Central memory CD4-positive, alpha-beta T cell (primary cell): ENCODE data around the gene STX8.
"Not testable (repeated sequence)": the region's sequence is repeated elsewhere in the genome, so short reads cannot be mapped to it uniquely, and the experiment has no call there.

ENCODE experiments used
- DNase-seq: peaks from one replicate; pipeline ENCODE4 v3.0.0; 2022

The STX8 gene

DNA sequence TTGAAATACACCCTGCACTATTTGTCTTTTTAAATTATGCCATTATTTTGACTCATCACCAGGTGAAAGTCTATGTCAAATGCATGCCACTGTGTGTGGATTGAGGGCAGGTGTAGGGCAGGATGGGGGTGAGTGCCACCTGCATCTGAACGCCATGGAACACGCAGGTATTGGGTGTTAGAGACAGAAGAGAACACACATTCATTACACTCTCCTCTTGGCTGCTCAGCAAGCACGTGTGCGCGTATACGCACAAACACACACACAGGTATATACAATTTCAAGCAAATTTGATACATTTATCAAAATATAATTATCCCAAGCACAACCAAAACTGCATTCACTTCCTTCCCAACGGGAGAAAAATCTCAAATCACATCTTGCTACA is 285.4 kb downstream of the STX8 start:
- no peak for DNase-seq

DNA sequence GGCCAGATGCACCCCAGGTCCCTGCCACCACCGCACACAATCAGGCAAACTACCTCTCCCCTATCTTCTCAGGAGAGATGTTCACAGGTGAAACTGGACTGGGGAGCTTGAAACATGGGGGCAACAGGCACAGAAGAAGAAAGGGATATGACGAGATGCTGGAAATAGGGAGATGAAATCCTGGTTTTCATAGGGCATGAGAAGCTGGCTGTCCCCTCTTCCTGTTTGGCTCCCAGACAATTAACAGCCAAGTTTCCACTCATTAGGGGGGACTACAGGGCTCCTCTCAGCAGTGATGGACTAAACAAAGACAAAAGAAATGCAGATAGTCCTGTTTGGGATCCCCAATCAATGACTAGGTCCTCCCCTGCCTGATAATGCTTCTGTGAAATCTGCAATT is 288.3 kb downstream of the STX8 start:
- DNase-seq = no peak

DNA sequence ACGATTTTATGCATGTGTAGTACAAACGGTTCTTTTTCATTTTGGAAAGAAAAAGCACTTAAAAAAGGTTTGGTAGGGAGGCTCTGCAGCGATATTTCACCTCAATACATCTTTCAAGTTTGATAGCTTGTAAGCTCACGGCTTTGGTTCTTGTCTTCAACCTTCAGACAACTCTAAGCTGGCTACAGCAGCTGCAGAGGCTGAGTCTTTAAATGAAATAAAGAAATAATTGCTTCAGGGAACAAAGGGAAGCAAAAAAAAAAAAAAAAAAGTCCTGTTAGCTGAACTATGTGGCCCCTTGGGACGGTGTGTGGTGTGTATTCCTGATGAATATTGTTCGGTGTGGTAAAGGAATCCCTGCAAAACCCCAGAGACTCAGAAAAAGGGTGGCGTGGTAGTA is 289.2 kb downstream of the STX8 start:
- DNase-seq = no peak

DNA sequence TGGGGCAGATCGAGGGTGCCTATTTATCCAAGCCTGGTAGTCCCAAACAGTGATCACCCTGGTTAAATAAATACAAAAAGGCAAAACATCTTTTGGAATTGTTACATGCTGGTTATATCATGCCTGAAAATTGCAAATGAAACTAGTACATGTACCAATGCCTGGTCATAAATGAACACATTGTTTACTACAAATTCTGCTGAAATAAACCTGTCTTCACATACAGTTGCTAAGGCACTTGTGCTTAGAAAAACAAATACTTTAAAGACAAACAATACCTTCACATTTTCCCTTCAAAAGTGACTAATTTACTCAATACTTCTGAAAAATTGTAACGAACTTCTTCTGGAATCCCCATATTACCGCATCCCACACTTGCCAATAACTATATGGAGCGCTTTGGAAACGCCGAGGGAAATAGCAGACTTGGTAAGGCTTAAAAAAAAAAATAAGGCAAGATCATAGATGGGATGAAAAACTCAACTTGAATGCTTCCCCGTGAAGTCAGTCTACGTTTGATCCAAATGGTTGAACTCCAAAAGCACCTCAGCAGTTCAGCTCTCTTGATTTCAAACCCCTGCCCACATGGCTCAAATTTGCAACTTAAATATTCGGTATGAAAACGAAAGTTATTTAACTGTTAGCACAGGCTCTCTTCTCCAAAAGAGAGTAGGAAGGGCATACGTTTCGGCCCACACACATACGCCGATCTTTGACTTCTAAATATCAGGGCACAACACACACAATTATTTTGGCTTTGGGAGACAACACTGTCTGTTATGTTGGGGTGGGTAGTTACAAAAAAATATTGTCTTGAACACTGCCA is 289.8 kb downstream of the STX8 start:
- no peak for DNase-seq

DNA sequence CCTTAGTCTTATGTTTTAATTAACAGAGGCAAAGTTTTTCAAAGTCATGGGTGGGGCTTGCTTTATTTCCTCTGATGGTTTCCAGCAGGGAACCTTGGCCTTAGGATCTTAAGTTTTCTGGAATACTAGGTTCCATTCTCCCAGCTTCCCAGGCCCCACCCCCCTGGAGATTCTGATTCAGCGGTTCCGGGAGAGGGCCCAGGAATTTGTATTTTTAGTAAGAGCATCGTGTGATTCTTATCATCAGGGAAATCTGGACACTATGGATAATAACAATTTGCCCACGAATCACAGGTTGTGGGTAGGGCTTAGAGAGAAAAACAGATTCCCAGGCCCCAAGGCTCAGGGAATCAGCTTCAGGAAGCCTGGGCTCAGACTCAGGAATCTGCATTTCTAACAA is 290.7 kb downstream of the STX8 start:
- no peak for DNase-seq

DNA sequence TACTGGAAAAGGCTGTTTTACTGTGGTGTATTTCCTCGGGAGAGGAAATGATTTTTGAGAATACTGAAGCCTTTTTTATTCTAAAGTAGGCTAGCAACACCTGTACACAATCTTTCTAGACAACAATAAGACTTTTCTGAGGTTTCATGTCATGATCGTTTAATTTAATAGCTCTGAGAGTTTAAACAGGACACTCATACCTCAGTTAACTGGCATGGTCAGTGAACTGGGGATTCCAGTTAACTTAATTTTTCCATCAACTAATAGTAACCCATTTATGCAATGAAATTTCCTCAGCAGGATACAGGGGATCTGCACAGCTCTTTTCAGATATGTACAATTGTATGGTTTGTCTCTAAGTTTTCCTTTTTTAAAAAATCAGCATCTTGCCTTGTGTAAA is 291.7 kb downstream of the STX8 start:
- no peak for DNase-seq

DNA sequence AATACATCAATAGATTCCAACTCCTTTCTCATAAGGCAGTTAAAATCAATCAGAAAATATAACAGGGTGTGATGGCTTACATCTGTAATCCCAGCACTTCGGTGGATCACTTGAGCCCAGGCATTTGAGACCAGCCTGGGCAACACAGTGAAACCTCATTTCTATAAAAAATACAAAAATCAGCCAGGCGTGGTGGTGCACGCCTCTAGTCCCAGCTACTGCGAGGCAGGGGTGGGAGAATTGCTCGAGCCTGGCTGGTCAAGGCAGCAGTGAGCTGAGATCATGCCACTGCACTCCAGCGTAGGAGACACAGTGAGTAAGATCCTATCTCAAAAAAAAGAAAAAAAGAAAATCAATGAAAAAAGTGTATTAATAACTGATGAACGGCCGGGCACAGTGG is 295.7 kb downstream of the STX8 start:
- DNase-seq = no peak

DNA sequence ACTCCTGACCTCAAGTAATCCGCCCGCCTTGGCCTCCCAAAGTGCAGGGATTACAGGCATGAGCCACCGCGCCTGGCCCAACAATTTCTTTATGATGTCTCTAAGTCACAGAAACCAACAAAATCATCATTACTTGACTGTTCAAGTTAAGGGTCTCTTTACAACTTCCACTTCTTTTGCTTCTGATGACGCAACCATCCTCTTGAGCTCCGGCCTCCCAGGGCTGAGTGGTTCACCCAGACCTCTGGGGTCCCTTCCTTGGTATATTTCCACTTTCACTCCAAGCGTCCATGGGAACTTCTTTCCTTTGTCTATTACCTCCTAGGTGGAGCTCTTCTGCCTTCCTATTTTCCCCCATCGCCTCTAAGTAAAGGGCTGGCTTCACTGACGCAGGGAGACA is 300.6 kb downstream of the STX8 start:
- DNase-seq = no peak

DNA sequence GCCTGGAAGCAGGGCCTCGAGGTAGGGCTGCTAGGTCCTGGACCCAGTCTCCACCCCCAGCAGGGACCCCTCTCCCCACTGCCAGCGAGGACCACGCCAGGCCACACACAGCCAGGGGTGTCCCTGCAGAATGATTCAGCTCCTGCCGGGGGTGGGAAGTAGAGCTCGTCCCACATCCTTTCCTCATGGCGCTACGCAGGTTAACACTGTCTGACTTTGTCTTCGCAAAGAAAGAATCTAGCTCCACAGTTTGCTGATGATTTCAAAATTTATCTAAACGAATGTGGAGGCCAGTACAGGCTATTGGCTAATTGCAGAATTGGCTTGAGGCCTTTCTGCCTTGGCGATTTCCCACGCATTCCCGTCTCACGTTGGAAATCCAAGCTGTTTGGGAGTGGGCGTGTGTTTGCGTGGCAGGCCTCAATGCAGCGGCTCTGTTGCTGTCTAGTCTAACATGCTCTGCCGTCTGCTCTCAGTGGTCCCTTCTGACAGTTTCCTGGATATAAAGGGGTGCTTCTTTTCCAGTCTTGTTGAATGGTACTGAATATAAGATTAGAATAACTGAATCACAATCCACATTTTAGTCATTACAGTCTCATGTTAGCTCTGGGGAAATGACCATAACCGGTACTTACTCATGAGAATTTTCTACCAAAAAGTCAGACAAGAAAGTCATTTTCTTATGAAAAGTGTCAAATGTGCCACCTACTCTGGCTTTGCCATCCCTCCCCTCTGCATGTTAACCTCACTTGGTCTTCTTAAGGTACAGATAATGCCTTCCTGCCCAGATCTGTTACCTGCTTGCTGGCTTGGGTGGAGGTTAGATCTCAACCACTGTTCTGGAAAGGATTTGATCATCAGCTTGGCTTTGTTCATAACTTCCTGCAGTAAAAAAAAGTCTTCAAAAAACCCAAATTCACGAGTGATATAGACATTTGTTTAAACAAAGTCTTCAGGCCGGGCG is 301.9 kb downstream of the STX8 start:
- no peak for DNase-seq

DNA sequence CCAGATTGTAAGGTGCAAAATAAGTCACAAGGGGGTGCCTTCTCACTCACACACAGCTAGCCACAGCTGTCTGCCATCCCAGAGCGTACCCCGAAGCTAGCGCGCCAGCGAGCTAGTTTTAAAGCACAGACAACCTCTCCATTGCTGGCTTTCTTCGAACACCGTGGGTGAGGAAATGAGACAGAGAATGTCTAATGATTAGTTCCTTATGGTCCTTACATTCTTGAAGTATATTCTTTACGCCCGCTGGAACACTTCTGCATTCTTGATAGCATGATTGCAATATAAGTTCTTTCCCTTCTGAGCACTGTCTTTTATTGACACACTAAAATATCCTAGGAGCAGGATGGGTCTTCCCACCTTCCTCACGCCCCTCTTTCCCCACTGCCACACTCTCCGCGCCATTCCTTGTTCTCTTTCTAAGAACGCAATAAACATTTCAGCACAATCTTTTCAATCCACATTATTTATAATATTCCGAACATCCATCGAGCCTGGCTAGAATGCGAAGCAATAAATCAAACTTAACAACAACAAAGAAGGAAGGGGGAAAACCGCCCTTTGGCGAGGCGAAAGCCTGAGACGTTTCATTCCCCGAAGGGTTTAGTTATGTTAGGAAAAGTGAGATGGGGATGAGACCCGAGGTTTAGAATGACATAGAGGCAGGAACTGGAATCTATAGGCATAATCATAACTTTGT is 303.0 kb downstream of the STX8 start:
- no peak for DNase-seq

DNA sequence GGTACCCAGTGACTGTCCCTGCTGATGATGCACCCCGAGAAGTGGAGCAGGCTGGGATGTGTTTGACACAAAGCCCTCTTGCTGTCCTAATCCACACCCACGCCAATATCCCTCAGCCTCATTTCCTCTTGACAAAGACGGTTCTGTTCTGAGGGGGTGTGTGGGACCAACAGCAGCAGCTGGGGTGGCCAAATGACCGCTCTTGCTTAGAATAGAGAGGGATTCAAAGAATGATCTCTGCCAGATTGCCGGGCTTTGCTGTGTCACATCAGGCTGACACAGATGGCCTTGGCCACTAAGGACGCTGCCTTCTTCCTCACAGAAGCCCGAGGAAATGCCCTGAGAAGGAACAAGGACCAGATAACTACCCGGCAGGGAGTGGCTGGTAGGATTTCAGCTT is 303.6 kb downstream of the STX8 start:
- no peak for DNase-seq

DNA sequence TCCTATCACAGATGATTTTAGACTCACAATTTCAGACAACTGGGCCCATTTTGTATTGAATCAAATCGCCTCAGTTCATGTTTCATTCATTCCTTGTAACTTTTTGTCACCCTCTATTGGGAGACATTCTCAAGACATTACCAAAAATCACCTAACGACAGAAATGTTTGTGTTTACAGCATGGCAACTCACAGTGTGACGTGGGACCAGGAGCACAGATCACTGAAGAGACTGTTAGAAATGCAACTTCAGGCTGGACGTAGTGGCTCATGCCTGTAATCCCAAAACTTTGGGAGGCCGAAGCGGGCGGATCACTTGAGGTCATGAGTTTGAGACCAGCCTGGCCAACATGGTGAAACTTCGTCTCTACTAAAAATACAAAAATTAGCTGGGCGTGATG is 304.7 kb downstream of the STX8 start:
- no peak for DNase-seq

DNA sequence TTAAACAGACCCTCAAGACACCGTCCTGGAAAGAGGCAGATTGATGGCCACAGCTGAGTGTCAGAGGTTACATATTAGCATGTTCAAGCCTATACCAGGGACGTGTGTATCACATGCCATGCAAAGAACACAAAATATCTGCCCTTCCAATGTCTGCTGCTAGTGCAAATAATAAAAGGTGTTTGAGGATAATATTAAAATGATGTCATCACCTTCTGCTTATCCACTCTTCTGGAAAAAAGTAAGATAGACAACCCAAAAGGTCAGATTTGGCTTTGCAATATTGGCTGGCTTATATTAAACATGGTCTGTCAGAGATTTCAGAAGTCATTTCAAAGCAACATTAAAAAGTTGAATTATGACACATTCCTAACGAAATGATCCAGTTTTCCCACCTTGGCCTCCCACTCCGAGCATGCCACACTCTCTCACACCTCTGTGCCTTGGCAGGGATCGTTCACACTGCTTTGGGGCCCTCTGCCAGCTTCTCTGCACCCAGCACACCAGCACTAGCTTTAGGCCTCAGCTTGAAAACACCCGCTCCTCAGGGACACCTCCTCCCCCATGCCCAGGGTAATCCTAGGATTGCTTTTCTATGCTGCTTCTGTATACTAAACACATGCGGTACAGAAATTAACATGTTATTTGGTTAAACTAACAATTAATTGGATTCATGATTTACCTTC is 306.1 kb downstream of the STX8 start:
- DNase-seq = no peak

DNA sequence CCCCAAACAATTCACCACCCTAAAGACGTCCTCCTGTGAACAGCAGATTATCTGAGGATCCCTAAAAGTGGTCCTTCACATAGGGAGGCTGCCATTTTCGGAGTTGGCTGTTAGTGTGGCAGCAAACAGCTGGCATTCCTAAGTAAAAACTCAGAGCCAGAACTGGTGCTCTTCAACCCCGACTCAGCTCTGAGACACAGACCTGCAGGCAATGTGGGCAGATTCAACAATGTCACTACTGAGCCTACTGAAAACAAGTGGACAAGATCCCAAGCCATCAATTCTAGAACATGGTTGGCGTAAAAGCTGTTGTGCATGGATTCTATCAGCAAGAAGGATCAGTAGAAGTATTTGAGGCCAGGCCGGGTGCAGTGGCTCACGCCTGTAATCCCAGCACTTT is 307.1 kb downstream of the STX8 start:
- DNase-seq = no peak

DNA sequence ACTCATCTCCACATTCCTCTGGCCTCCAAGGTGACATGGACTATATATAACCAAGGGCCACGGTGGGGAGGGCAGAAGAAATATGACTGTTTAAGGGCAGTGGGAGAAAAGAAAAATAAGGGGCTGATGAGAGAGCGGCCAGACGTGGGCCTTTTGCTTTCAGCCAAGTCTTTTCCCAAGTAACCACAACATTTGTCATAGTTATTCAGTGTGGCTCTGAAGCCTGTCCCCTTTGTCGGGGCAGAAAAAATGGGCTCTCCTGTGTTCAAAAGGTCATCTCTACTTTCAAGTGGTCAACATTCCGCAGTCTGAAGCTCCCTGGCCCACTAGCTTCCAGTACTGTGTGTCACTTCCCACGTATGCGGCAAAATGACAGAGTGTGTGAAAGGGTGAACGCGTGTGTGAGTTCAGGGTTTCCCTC is 308.9 kb downstream of the STX8 start:
- no peak for DNase-seq

DNA sequence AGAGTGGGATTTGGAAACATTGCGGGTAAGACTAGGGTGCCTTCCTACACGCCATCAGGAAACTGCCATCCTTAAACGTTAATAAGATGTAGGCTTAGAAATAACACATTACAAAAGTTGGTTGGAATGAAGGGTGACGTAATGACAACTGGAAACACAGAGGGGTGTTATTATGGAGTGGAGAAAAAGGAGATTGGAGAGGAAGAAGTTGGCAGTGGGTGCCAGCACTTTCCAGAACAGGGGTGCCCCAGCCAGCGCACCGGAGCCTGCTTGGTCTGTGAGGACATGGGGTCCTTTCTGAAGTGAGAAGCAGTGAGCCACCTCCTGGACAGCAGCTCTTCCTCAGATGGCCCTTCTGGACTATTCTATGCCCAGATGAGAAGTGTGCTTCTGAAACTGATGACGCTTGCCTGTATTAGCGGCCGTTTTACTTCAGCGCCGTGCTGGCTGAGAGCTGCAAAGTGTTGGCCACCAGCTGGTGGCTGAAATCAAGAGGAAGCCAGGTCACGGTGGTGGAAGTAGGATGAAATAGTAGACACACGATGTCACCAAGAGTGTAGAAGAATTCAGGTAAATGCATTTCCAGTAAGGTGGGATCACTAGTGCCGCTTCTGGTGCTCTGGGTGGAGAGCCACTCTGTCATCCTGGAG is 309.5 kb downstream of the STX8 start:
- DNase-seq = no peak

DNA sequence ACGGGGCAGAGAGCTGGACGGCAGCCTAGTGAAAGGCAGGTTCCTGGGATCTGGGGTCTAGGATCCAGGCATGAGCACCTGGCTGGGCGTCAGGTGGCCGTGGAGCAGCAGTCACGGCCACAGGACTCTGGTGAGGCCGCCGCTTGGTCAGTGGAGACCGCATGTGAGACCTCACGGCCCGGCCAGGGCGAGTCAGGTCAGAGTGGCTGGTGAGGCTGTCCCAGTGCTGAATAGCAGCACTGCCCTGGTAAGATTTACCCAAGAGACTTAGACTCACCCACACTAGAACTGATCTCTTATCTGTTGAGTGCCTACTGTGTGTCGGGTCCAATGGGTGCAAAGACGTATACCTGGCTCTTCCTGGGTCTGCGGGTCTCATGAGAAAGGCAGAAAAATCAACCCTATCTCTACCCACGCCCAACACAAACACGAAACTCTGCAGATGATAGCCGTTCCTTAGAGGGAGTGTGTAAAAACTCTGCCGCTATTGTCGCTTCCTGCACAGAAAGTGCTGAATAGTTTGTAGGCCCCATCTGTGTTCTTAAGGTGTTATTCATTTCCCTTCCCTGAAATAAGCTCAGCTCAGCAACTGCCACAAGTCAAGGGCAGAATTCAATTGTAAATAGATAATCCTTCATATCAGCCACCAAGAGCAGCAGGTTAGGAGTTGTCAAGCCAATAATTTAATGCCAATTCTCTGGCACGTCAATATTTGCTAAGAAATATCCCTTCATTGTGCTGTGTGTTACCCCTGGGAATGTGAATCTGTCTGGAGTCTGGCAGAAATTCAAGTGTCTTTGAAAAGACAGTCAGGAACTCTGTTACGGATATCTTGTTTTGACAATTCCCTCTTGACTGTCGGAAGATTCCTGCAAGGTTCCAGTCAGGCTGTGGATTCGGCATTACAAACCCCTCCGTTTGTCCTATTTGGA is 314.3 kb downstream of the STX8 start:
- DNase-seq = no peak

DNA sequence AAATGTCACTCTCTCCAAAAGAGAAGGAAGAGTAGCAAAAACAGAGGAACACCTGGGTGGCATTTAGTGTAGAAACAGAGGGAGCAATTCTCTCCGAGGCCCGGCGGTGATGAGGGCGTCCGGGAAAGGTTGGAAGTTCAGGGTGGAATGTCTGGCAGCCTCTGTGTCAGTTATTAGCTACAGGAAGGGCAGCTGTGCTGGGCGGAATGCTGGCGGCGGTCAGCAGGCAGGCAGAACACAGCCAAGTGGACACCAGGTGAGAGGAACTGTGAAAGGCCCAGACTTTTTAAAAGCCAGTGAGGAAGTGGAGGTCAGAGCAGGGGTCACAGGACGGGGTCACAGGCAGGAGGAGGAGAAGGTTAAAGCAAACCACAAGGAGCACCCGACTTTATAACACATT is 316.2 kb downstream of the STX8 start:
- no peak for DNase-seq

DNA sequence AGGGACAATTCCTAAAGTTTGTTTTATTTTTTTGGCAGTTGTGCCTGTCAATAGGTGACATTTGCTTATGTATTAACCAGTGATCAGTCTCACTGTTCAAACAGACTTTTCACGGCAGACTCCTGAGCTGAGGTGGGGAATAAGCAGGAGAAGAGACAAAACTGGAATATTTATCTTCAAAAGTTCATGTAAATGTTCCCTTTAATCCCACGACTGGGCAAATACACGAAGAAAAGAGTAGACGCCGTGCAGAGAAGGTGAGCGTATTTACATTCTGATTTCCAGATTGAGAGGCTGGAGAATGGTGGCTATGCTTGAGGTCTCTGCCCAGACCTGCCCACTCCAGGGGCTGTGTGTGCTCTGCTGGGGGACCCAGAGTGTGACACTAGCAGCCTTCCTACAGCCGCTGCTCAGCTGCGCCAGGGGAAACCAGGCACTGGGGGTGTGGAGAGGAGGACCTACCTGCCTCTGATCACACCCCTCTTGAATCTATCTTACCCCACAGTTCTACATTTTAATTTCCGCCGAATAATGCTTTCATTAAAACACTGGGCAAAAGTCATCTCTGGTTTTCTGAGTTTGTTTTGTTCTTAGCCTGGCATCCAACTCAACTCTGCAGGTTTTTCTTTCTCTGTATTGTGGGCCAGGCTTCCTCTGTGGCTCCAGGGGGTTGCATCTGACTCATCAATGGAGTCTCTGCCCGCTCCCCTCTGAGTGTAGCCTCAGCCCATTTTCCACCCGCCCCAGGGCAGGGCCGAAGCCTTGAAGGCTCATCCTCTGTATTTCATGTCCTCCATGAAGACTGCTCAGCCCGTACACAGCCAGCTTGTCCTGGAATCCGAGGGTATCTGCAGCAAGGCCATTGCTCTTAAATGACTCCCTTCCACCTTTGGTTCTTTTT is 317.3 kb downstream of the STX8 start:
- no peak for DNase-seq

DNA sequence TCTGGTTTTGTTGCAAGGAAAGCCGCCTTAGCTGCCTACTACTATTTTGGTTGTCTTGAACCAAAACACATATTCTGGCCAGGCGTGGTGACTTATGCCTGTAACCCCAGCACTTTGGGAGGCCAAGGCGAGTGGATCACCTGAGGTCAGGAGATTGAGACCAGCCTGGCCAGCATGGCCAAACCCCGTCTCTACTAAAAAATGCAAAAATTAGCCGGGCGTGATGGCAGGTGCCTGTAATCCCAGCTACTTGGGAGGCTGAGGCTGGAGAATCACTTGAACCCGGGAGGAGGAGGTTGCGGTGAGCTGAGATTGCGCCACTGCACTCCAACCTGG is 318.0 kb downstream of the STX8 start:
- not testable (repeated sequence) for DNase-seq
